ENCODE data around the gene LEKR1. TPM values are rescaled to one million over a fixed set of nuclear protein-coding genes. Genes with fewer than 3 reads are reported as not detected.

Gene LEKR1
- total RNA-seq, 1 donor from 2014 or later = 3.4 TPM

- no peak for TF ChIP-seq CTCF (IDR thresholded peaks at IDR 0.05; ENCODE audit: unreplicated experiment)
- no peak for DNase-seq (ENCODE audit: low spot score in 2 of 2, unreplicated experiment in 2 of 2)
- Mint-ChIP-seq H3K36me3 (no peaks in the 10 kb centered on the region), H3K27me3 (ENCODE audit: low read depth) (no peaks in the 10 kb centered on the region), H3K9me3 (no peaks in the 10 kb centered on the region), H3K4me3 (no peak overlapping the region), H3K27ac (no peak overlapping the region), H3K4me1 (peaks cover 14% of the 10 kb centered on the region)
Measured at GRCh38 chr3:156787001-156787400, 39.2 kb upstream of the LEKR1 start.

DNA sequence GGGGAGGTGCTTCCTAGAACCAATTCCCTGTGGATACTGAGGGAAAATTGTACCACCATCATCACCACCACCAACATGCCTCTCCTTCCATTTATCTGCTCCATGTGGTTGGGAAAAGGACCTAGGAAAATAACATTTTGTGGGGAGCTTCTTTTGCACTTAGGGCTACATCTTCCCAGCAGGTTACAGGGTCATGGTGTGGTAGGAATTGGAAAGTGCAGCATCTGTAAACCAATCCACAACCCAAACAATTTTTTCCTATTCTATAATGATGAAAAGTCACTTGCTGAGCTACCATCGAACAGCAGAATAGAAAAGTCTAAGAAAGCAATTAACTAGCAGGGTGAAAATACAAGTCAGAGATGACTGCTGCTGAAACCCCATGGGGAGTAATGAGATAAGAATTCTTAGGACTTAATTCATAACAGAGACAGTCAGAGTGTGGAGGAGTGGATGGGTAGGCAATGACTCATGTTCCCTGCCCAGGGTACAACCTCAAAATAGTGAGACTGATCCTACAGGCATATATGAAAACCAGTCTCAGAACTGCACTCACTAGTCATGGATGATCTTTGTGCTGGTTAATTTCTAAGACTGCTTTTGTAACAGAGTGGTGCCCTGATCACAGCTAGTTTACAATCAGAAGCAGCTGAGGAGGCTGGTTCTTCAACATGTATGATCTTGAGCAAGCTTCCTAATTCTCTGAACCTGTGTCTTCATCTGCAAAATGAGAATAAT lies 38.1 kb upstream of the LEKR1 start:
- Mint-ChIP-seq H3K4me3 (no peak overlapping the region), H3K9me3 (no peaks in the 10 kb centered on the region), H3K27ac (no peak overlapping the region), H3K4me1 (peaks cover 17% of the 10 kb centered on the region), H3K36me3 (no peaks in the 10 kb centered on the region), H3K27me3 (ENCODE audit: low read depth) (no peaks in the 10 kb centered on the region)
- no peak for TF ChIP-seq CTCF (IDR thresholded peaks at IDR 0.05; ENCODE audit: unreplicated experiment)
- DNase-seq (ENCODE audit: low spot score in 2 of 2, unreplicated experiment in 2 of 2) = no peak

- Mint-ChIP-seq H3K4me3 (no peak overlapping the region), H3K27ac (peak overlapping the region; percentile 41), H3K27me3 (ENCODE audit: low read depth) (no peaks in the 10 kb centered on the region), H3K36me3 (no peaks in the 10 kb centered on the region), H3K9me3 (no peaks in the 10 kb centered on the region), H3K4me1 (peaks cover 23% of the 10 kb centered on the region)
- no peak for TF ChIP-seq CTCF (IDR thresholded peaks at IDR 0.05; ENCODE audit: unreplicated experiment)
- DNase-seq (ENCODE audit: low spot score in 2 of 2, unreplicated experiment in 2 of 2) = no peak
Measured at GRCh38 chr3:156788846-156789245, 37.3 kb upstream of the LEKR1 start.

- DNase-seq (ENCODE audit: low spot score in 2 of 2, unreplicated experiment in 2 of 2) = no peak
- TF ChIP-seq CTCF (IDR thresholded peaks at IDR 0.05; ENCODE audit: unreplicated experiment) = no peak
- Mint-ChIP-seq H3K36me3 (no peaks in the 10 kb centered on the region), H3K4me1 (peaks cover 23% of the 10 kb centered on the region), H3K4me3 (no peak overlapping the region), H3K27me3 (ENCODE audit: low read depth) (no peaks in the 10 kb centered on the region), H3K27ac (no peak overlapping the region), H3K9me3 (no peaks in the 10 kb centered on the region)
Measured at GRCh38 chr3:156790156-156790555, 36.0 kb upstream of the LEKR1 start.

- Mint-ChIP-seq H3K27ac (no peak overlapping the region), H3K27me3 (ENCODE audit: low read depth) (no peaks in the 10 kb centered on the region)
Measured at GRCh38 chr3:156792114-156792513, 34.0 kb upstream of the LEKR1 start.

More at GRCh38 chr3:156792114-156792513, 34.0 kb upstream of the LEKR1 start:
- H3K9me3 Mint-ChIP-seq = no peaks in the 10 kb centered on the region
- no peaks in the 10 kb centered on the region for H3K36me3 Mint-ChIP-seq
- no peak for DNase-seq (ENCODE audit: low spot score in 2 of 2, unreplicated experiment in 2 of 2)
- TF ChIP-seq CTCF (IDR thresholded peaks at IDR 0.05; ENCODE audit: unreplicated experiment) = no peak
- H3K4me3 Mint-ChIP-seq = no peak overlapping the region
- H3K4me1 Mint-ChIP-seq = peaks cover 23% of the 10 kb centered on the region
